NCI-H1105 (cell line): Measurements from ENCODE around the gene SBK1.
"Not testable (repeated sequence)": the region's sequence is repeated elsewhere in the genome, so short reads cannot be mapped to it uniquely, and the experiment has no call there.

Experiments used
- DNase-seq: peaks from one replicate; lab custom pipeline; 2025; lab: John Stamatoyannopoulos, UW

SBK1 gene

DNA sequence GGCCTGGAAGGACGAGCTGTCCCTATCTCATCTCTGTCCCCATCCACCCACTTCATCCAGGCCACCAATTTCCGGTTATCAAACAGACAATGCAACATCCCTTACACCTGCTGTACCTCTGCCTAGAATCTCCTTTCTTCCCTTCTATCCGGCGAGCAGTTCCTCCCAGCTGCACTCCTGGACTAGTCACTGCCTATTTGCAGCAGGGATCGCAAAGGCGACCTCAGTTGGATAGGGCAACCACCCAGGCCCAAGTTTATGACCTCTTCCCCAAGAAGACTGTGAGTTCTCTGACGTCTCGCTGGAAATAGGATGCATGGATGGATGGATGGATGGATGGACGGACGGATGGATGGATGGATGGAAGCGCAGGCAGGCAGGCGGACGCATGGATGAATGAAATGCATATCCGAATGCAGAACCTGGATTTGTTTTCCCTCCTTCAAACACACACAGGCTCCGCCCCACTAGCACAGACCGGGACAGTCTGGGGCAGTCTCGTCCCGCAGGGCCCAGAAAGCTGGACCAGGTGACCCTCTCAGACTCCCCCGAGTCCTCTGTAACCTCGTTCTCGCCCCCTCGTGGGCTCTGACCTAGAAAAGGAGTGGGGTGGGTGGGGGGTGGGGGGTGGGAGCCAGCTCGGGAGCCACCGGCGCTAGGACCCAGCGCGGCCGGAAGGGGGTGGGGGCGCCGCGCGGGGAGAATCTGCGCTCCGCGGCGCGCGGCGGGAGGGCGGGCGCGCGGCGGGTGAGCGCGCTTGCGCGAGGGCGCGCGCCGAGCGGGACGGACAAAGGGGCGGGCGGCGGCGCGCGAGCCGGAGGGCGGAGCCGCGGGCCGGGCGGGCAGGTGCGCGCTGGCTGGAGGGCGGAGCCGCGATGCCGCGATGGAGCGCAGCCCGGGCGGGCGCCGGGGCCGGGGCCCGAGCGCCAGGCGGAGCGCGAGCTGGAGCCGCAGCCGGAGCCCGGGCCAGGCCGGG is at the start of gene SBK1:
TSS of gene SBK1 (plus strand) at position 875 of the 976 bp plus-strand sequence. CDS start 24,867 bp downstream, outside the sequence.
- peak; percentile 59 for DNase-seq

- DNase-seq: not testable (repeated sequence)
Measured at GRCh38 chr16:28249483-28249882, 42.8 kb upstream of the SBK1 start.

DNA sequence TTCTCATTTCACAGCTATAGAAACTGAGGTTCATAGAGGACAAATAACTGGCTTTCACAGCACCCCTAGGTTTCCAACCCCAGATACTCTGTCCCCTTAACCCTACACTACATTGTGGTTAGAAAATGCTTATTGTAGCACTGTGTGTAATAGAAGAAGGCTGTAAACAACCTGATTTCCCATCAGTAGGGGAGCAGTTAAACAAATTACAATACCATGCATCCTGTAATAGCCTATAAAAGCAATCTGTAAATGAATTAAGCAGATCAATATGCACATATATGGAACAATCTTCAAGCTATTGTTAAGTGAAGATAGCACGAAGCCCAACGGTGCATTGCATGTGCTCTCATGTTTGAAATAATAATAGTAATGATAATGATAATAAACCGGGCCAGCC is 41.3 kb upstream of the SBK1 start:
- DNase-seq: no peak

DNA sequence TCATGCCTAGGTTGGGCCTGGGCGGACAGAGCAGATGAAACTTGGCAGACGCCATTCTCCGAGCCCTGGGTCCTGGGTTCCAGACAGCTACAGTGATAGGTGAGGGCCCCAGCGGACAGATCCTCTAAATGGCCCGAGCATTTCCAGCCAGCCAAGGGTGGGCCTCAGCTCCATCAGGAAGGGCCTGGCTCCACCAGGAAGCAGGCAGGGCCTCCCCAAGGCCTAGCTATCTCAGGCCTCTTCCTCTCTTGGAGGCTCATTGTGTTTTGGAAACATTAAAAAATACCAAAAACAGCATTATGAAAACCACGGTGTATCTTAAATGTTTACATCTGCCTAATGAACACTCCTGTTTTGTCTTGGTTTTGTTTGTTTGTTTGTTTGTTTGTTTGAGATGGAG is 38.2 kb upstream of the SBK1 start:
- no peak for DNase-seq

- no peak for DNase-seq
Measured at GRCh38 chr16:28255838-28256237, 36.5 kb upstream of the SBK1 start.

GRCh38 chr16:28257256-28257655 is 35.1 kb upstream of the SBK1 start:
- DNase-seq: no peak

GRCh38 chr16:28258567-28258966 is 33.8 kb upstream of the SBK1 start:
- no peak for DNase-seq

DNA sequence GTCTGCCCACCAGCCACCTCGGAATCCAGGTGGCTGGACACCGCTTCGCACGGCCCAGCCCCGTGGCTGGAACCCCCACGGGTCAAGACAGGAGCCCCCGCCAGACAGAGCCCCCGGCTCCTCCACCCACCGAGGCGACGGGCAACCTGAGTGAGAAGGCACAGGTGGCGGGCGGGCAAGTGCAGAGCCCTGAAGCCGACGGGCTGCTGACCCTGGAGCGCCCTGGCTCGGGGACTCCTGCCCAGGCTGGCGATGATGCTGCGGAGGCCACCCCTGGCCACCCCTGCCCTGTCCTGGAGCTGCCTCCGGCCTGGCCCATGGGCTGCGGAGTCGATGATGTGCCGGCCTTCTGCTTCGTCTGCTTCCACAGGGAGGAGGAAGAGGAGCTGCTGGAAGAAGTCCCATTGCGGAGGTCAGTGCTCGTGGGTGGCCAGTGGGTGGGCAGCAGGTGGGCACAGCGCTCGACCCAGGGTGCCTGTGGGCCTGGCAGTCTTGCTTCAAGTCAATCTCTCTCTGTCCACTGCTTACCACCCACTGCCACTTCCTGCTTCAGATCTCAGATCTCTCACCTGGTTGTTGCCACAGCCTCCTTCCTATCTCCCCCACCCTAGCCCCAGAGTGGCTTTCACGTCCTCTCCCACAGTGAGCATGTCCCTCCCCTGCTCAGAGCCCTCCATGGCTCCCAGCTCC is 33.1 kb upstream of the SBK1 start:
- no peak for DNase-seq

GRCh38 chr16:28259781-28260150 is 32.6 kb upstream of the SBK1 start:
- DNase-seq: no peak

GRCh38 chr16:28260193-28260592 is 32.1 kb upstream of the SBK1 start:
- no peak for DNase-seq

DNA sequence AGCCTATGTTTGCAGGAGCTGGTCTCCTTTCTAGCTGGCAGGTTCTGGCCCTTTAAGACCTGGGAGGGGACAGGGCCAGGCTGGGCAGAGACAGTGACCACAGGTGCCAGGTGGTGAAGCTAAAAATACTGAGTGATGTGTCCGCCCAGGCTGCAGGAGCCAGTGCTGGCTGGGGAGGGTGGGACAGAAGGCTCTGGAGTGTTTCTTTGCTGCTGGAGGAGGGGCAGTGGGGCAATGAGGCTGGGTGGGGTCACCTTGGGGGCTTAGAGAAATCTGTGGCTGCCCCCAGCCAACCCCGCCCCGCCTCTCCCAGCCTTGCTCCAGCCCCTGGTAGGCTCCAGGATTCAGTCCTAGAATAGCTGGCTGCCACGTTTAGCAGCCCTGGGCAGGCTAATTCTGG is 30.4 kb upstream of the SBK1 start:
- DNase-seq: no peak

GRCh38 chr16:28263305-28263704 is 29.0 kb upstream of the SBK1 start:
- DNase-seq: no peak

GRCh38 chr16:28264656-28265055 is 27.7 kb upstream of the SBK1 start:
- DNase-seq: no peak

DNA sequence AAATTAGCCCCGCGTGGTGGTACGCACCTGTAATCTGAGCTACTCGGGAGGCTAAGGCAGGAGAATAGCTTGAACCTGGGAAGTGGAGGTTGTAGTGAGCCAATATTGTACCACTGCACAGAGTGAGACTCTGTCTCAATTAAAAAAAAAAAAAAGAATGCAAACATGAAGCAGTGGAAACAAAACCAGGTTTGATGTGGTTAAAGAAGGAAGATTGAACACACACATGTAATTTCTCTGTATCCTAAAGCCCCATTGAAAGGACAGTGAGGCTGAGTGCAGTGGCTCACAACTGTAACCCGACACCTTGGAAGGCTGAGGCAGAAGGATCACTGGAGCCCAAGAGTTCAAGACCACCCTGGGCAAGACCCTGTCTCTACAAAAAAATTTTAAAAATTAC is 26.5 kb upstream of the SBK1 start:
- no peak for DNase-seq

GRCh38 chr16:28267356-28267755 is 25.0 kb upstream of the SBK1 start:
- DNase-seq: no peak

GRCh38 chr16:28273511-28273910 is 18.8 kb upstream of the SBK1 start:
- DNase-seq: no peak

- DNase-seq: no peak
Measured at GRCh38 chr16:28274676-28275075, 17.6 kb upstream of the SBK1 start.

GRCh38 chr16:28276301-28276700 is 16.0 kb upstream of the SBK1 start:
- DNase-seq: no peak

DNA sequence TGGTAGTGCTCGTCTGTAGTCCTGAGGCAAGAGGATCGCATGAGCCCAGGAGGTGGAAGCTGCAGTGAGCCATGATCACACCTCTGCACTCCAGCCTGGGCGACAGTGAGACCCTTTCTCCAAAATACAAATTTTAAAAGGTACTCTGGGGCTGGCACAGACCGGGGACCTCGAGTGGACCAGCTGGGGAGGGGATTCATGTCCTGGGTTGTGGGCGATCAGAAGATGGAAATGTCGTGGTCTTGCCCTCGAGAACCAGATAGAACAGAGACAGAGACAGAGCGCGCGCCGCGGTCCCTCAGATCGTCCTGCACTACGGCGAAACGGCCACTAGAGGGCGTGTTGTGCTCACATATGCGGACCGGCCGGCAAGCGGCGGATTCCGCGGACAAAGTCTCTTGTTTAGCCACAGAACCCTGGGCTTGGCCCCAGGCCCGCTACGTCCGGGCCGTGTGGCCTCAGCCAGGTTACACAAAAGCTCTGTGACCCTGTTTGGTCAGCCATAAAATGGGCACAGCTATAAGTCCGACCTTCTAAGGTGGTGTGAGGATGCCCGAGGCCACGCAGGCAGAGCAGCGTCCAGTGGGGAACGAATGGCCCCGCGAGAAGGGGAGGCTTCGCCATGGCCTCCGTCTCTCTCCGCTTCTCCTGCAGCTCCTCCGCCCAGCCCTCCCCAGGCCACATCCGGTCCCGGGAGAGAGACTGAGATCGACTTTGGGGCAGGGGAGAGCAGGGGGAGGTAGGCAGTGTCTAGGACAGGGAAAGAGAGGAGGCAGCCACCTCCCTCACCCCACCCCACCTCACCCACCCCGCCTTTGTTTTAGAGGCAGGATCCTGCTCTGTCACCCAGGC is 14.6 kb upstream of the SBK1 start:
- DNase-seq: peak; percentile 55

DNA sequence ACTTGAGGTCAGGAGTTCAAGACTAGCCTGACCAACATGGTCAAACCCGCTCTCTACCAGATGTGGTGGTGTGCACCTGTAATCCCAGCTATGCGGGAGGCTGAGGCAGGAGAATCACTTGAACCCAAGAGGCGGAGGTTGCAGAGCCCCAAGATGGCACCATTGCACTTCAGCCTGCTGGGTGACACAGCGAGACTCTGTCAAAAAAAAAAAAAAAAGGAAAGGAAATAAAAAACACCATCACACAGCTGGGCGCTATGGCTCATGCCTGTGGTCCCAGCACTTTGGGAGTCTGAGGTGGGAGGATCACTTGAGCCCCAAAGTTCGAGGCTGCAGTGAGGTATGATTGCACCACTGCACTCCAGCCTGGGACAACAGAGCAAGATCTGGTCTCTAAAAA is 13.3 kb upstream of the SBK1 start:
- DNase-seq: no peak

DNA sequence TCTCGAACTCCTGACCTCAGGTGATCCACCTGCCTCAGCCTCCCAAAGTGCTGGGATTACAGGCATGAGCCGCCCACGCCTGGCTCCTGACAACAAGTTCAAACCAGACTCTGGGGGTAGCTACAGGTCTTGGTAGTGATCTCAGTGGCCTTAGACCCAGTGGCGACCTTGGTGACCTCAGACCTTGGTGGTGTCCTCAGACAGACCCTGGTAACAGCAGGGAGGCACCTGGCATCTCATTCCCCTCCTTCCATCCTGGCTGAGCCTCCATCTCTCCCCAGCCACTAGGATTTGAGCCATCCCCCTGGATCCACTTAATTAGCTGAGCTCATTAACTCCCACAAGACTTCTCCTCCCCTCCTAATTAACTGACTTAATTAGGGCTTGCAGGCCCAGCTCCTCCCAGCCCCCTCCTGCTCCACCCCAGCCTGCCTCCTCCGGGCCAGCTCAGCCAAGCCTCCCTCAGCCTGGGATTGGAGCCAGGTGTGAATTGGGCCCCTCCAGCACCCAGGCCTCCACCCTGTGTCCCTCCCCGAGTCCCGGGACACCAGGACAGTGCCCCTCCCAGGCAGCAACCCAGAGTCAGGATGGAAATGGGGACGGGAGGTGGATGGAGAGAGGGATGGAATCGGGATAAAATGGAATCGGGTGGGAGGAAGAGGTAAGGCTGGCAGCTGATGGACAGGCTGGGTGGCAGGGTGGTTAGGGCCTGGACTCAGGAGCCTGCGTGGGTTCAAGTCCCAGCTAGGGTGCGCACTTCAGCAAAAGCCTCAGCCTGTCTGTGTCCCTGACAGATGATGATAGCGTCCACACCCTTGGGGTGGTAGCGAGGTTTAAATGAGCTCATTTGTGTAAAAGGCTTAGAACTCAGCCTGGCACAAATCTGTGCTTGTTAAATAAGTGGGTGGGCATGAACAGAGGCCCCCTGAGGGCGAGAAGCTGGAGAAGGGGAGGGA is 11.2 kb upstream of the SBK1 start:
- peak; percentile 37 for DNase-seq
